ENCODE measurements around the gene DLX4. TPM values are rescaled to one million over a fixed set of nuclear protein-coding genes. Genes with fewer than 3 reads are reported as not detected.

The DLX4 gene
- total and polyA plus RNA-seq, 12 donors: 0.03 to 0.26 TPM; not detected in 10

GRCh38 chr17:49976828-49977202 is 7.8 kb downstream of the DLX4 start:
- DNase-seq (no peak), ATAC-seq (no peak)
- Histone ChIP-seq H3K27me3 (peaks cover 19 to 100% (median 91%) of the 10 kb centered on the region in 7 donors), H3K4me1 (peaks cover 6 to 13% (median 10%) of the 10 kb centered on the region in 9 donors), H3K27ac (no peak overlapping the region), H3K36me3 (no peaks in the 10 kb centered on the region), H3K9me3 (no peaks in the 10 kb centered on the region), H3K4me3 (no peak overlapping the region)
- intact Hi-C loops (cut with DNase I): no loop called here
- TF ChIP-seq CTCF (IDR thresholded peaks at IDR 0.05): no peak
- WGBS, 2 donors: 58 to 64% methylated on average over 4 of the region's 4 CpGs

DNA sequence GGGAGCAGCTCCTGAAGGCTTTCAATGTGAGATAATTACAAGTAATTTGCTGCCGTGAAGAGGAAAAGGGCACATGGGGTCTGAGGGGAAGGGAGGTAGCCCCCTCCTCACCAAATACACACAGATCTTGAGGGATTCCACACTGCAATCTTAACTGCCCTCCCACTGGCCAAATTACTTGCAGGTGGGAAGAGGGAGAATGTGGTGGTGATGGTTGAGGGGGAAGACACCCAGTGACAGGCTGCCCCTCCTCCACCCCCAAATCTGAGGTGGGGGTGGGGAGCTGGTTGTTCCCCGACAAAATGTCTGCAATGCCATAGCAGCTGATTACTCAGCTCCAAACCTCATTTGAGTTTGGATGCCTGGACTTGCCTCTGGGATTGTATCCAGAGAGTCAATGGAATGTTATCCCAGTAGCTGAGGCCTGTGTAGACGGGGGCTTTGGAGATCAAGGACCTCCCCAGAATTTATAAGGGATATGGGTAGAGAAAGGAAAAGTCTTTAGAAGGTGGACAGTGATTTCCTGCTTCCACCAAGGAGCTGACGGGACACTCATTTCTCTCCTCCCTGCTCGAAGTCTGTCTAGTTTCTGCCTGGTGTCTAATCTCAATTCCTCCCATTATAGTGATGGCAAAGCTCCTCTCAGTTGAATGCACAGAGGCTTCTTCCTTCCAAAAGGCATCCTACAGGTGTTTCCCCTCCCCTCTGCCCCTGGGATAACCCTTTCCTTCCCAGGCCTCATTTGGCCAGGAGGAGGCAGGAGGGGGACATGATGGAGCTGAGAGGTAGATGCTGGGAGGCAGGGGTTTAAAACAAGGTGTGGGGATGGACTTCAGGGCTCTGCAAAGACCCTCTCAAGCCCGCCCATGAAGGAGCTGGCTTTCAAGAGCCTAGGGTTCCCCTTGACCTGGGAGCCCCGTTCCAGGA is 8.7 kb downstream of the DLX4 start:
- no peaks in the 10 kb centered on the region for H3K36me3 ChIP-seq
- peaks cover 0 to 4% (median 1%) of the 10 kb centered on the region in 9 donors for H3K4me1 ChIP-seq
- DNase-seq (no peak), ATAC-seq (peak in 1 of 8 donors; percentile 23)
- H3K9me3 ChIP-seq: no peaks in the 10 kb centered on the region
- 58 to 66% methylated on average over 7 of the region's 7 CpGs for WGBS, 2 donors
- intact Hi-C loops (cut with DNase I): no loop called here
- H3K4me3 ChIP-seq: no peak overlapping the region
- no peak overlapping the region for H3K27ac ChIP-seq
- no peak for TF ChIP-seq CTCF (IDR thresholded peaks at IDR 0.05)
- H3K27me3 ChIP-seq: peaks cover 10 to 97% (median 87%) of the 10 kb centered on the region in 7 donors

GRCh38 chr17:49978501-49978900 is 9.5 kb downstream of the DLX4 start:
- no peaks in the 10 kb centered on the region for H3K9me3 ChIP-seq
- DNase-seq (no peak), ATAC-seq (no peak)
- H3K27me3 ChIP-seq: peaks cover 2 to 96% (median 87%) of the 10 kb centered on the region in 7 donors
- intact Hi-C loops (cut with DNase I): no loop called here
- H3K36me3 ChIP-seq: no peaks in the 10 kb centered on the region
- no peak overlapping the region for H3K27ac ChIP-seq
- WGBS, 2 donors: 63 to 64% methylated on average over 13 of the region's 13 CpGs
- H3K4me1 ChIP-seq: no peaks in the 10 kb centered on the region
- H3K4me3 ChIP-seq: no peak overlapping the region
- no peak for TF ChIP-seq CTCF (IDR thresholded peaks at IDR 0.05)

GRCh38 chr17:49979748-49980479 is 10.9 kb downstream of the DLX4 start:
- TF ChIP-seq CTCF (IDR thresholded peaks at IDR 0.05): no peak
- H3K4me3 ChIP-seq: no peak overlapping the region
- H3K9me3 ChIP-seq: no peaks in the 10 kb centered on the region
- ATAC-seq: no peak
- no peaks in the 10 kb centered on the region for H3K4me1 ChIP-seq
- no peaks in the 10 kb centered on the region for H3K36me3 ChIP-seq
- no peak for DNase-seq
- 74 to 86% methylated on average over 4 of the region's 4 CpGs for WGBS, 2 donors
- no peak overlapping the region for H3K27ac ChIP-seq
- intact Hi-C loops (cut with DNase I): loop anchor here in 1 of 10 donors (10.0 kb wide), 1 partner anchor 55 kb away; no protein-coding TSS in a partner anchor
- peaks cover 0 to 94% (median 86%) of the 10 kb centered on the region in 7 donors for H3K27me3 ChIP-seq
